Upper lobe of right lung (tissue), 1 donor: ENCODE results near the gene TNRC6B. TPM values are rescaled to one million over a fixed set of nuclear protein-coding genes. Genes with fewer than 3 reads are reported as not detected.
"Not testable (repeated sequence)": the region's sequence is repeated elsewhere in the genome, so short reads cannot be mapped to it uniquely, and the experiment has no call there.

Source experiments
- ATAC-seq: fragments of 200-7000 bp; cut with Tn5 transposase; one replicate; pipeline ENCODE4 v1.9.1; 2020; ENCODE audit warnings: mild to moderate bottlenecking, moderate library complexity
- DNase-seq: peaks from one replicate; pipeline ENCODE4 v3.0.0-alpha.2; 2020
- H3K27ac ChIP-seq: fragments of 200-600 bp; one replicate; pipeline ENCODE4 v1.8.0; 2022
- H3K27me3 ChIP-seq: fragments of 200-600 bp; one replicate; pipeline ENCODE4 v1.8.0; 2022; ENCODE audit warnings: mild to moderate bottlenecking
- H3K36me3 ChIP-seq: fragments of 200-600 bp; one replicate; pipeline ENCODE4 v1.8.0; 2022
- H3K4me1 ChIP-seq: fragments of 200-600 bp; one replicate; pipeline ENCODE4 v1.8.0; 2022
- H3K4me3 ChIP-seq: fragments of 200-600 bp; one replicate; pipeline ENCODE4 v1.8.0; 2022; ENCODE audit warnings: mild to moderate bottlenecking
- H3K9me3 ChIP-seq: fragments of 200-600 bp; one replicate; pipeline ENCODE4 v1.8.0; 2022
- CTCF ChIP-seq: fragments of 200-600 bp; IDR thresholded peaks from one replicate; pipeline ENCODE4 v1.8.0; 2022; ENCODE audit warnings: antibody characterized with exemption
- intact Hi-C: fragments of 100-400 bp; cut with DNase I; formaldehyde crosslinking; loops from one replicate; pipeline ENCODE4 v1.11.0; 2022
- total RNA-seq: library from RNA; stranded (reverse); fragmentation: NEBNext Ultra II Directional; extraction: Animal tissue kit (Norgen Biotek cat#: 25700); gene quantifications from one replicate; pipeline ENCODE4 v1.2.1, GENCODE V29; 2021
- donor health status: DM: no; HTN: yes; CAD: no; lungs with severe emphysema.

The TNRC6B gene
- total RNA-seq, 1 donor from 2014 or later, result 46.4 TPM

- H3K27me3 ChIP-seq, result no peaks in the 10 kb centered on the region
- DNase-seq (no peak), ATAC-seq (no peak)
- H3K9me3 ChIP-seq, result no peaks in the 10 kb centered on the region
- H3K4me1 ChIP-seq, result peaks cover 49% of the 10 kb centered on the region
- no peak overlapping the region for H3K4me3 ChIP-seq
- intact Hi-C loops, result no loop called here
- no peaks in the 10 kb centered on the region for H3K36me3 ChIP-seq
- no peak for TF ChIP-seq CTCF
- no peak overlapping the region for H3K27ac ChIP-seq
These were observed 41.1 kb downstream of the TNRC6B start for GRCh38 chr22:40218723-40219294.

- TF ChIP-seq CTCF, result no peak
- Histone ChIP-seq H3K27ac (peak overlapping the region; percentile 4), H3K9me3 (no peaks in the 10 kb centered on the region), H3K4me3 (no peak overlapping the region), H3K27me3 (no peaks in the 10 kb centered on the region), H3K36me3 (no peaks in the 10 kb centered on the region), H3K4me1 (peaks cover 41% of the 10 kb centered on the region)
- ATAC-seq (peak; percentile 57), DNase-seq (no peak)
- intact Hi-C loops, result no loop called here
These were observed 42.8 kb downstream of the TNRC6B start for GRCh38 chr22:40220316-40221054.

- TF ChIP-seq CTCF, result no peak
- peaks cover 36% of the 10 kb centered on the region for H3K4me1 ChIP-seq
- H3K27me3 ChIP-seq, result no peaks in the 10 kb centered on the region
- ATAC-seq (peak; percentile 35), DNase-seq (no peak)
- intact Hi-C loops, result no loop called here
- H3K9me3 ChIP-seq, result no peaks in the 10 kb centered on the region
- H3K27ac ChIP-seq, result peak overlapping the region; percentile 4
- no peak overlapping the region for H3K4me3 ChIP-seq
- H3K36me3 ChIP-seq, result no peaks in the 10 kb centered on the region
These were observed 43.3 kb downstream of the TNRC6B start for GRCh38 chr22:40221055-40221414.

- H3K27ac ChIP-seq, H3K27me3 ChIP-seq, H3K4me3 ChIP-seq, DNase-seq, ATAC-seq, H3K9me3 ChIP-seq, H3K36me3 ChIP-seq, intact Hi-C loops: not testable (repeated sequence)
- H3K4me1 ChIP-seq, result peaks cover 32% of the 10 kb centered on the region
These were observed 45.3 kb downstream of the TNRC6B start for GRCh38 chr22:40222979-40223378.

GRCh38 chr22:40224702-40225101 lies 47.0 kb downstream of the TNRC6B start:
- H3K9me3 ChIP-seq, result no peaks in the 10 kb centered on the region
- no peak overlapping the region for H3K27ac ChIP-seq
- peaks cover 23% of the 10 kb centered on the region for H3K4me1 ChIP-seq
- no peak for ATAC-seq
- H3K4me3 ChIP-seq, result no peak overlapping the region
- no peak for TF ChIP-seq CTCF
- DNase-seq, result no peak
- intact Hi-C loops, result no loop called here
- no peaks in the 10 kb centered on the region for H3K27me3 ChIP-seq
- peaks cover 6% of the 10 kb centered on the region for H3K36me3 ChIP-seq

GRCh38 chr22:40226620-40227019 lies 48.9 kb downstream of the TNRC6B start:
- TF ChIP-seq CTCF, result no peak
- ATAC-seq, result no peak
- intact Hi-C loops, result no loop called here

More at GRCh38 chr22:40226620-40227019, 48.9 kb downstream of the TNRC6B start:
- Histone ChIP-seq H3K4me3 (no peak overlapping the region), H3K27ac (no peak overlapping the region), H3K4me1 (peaks cover 4% of the 10 kb centered on the region), H3K9me3 (no peaks in the 10 kb centered on the region), H3K27me3 (no peaks in the 10 kb centered on the region), H3K36me3 (peaks cover 19% of the 10 kb centered on the region)
- no peak for DNase-seq
